GM20000 (cell line): ENCODE results near the gene KRT86.

Experiments used
- DNase-seq: peaks from one replicate; pipeline ENCODE4 v3.0.0; 2012; ENCODE audit warnings: low spot score
- CTCF ChIP-seq: IDR thresholded peaks from 2 replicates; pipeline ENCODE4 v1.5.1; 2012; ENCODE audit warnings: mild to moderate bottlenecking, control low read depth; ENCODE audit errors: extremely low read depth, missing control alignments

Gene KRT86

GRCh38 chr12:52310622-52311284 is 36.3 kb downstream of the KRT86 start:
- no peak for TF ChIP-seq CTCF
- no peak for DNase-seq

- no peak for TF ChIP-seq CTCF
- DNase-seq, result no peak
These were observed 36.8 kb downstream of the KRT86 start for GRCh38 chr12:52311285-52311648.

- TF ChIP-seq CTCF, result no peak
- DNase-seq, result no peak
These were observed 37.6 kb downstream of the KRT86 start for GRCh38 chr12:52312086-52312485.

- no peak for DNase-seq
- TF ChIP-seq CTCF, result no peak
These were observed 39.0 kb downstream of the KRT86 start for GRCh38 chr12:52313461-52313860.

GRCh38 chr12:52313926-52314325 is 39.5 kb downstream of the KRT86 start:
- no peak for TF ChIP-seq CTCF
- DNase-seq, result no peak

- DNase-seq, result no peak
- TF ChIP-seq CTCF, result no peak
These were observed 40.1 kb downstream of the KRT86 start for GRCh38 chr12:52314511-52314910.

GRCh38 chr12:52315721-52316120 is 41.3 kb downstream of the KRT86 start:
- peak; percentile 30 for DNase-seq
- peak; percentile 52 for TF ChIP-seq CTCF
